ENCODE measurements around the gene NUP210L.

The NUP210L gene

GRCh38 chr1:153962088-153963029, 192.5 kb downstream of the NUP210L start:
- DNase-seq: no peak

GRCh38 chr1:153961421-153961820, 193.5 kb downstream of the NUP210L start:
- no peak for DNase-seq

DNA sequence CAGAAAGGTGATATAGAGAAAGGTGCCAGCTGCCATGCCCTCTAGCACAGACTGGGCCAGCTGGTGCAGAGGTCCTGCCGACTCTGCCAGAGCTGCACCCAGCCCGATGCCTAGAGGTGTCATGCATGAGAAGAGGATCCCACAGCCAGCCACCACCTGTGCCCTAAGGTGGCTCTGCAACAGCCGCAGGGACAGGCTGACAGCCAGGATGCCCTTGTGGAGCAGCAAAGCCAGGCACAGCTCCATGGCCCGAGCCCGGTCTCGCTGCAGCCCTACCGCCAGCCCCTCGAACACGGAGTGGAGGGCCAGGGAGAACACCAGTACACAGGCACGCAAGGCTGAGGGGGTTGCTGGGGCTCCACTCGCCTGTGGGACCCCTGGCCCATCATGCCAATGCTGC, 194.7 kb downstream of the NUP210L start:
- DNase-seq: no peak

DNA sequence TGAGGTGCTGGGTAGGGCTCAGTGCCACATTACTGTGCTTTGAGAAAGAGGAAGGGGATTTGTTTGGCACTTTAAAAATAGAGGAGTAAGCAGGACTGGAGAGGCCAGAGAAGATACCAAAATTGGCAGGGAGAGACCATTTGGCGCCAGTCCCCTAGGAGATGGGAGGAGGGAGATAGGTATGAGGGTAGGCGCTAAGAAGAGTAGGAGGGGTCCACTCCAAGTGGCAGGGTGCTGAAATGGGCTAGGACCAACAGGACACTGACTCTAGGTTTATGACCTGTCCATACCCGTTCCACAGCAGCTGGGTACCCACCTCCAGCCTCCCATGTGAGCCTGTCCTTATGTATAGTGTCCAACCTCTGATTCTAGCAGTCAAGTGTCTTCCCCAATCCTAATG, 195.4 kb downstream of the NUP210L start:
- no peak for DNase-seq

GRCh38 chr1:153958961-153959260, 196.0 kb downstream of the NUP210L start:
- no peak for DNase-seq

DNA sequence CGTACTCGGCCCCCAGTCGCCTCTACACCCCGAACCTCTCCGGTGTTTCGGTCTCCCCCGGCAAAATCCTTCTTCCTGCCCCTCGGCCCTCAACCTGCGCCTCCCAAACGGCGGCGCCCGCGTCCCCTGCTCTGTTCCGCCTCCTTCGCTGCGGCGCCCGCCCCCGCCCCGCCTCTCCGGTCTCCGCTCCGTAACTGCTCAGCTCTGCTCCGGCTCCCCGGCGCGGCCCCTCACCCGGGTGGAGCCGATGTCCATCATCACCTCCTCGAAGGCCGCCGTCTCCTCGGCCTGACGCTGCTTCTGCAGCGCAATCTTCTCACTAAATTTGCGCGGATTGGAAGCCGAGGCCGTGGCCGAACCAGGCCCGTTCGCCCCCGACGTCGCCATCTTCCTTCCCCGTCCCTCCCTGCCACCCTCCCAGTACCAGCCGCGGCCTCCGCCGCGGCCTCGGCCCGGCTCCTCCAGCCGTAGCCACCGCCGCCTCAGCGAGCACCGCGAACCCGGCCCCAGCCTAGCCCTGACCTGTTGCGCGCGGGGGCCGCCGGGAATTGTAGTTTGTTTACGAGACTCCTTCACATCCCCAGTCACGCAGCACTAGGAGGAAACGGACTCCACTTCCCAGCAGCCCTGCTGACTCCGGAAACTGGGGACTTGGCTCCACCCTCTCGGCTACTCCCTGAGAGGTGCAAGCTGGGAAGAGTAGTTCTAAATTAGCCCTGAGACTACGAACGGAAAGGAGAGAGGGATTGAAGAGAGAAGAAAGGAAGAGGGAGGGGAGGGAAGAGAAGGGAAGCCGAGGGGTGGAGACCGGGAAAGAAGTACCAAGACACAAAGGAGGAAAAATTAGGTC, 196.5 kb downstream of the NUP210L start, which contains the start of gene CRTC2:
TSS of gene CRTC2 (minus strand) at position 502 of the 850 bp plus-strand sequence. CDS start at position 387, 115 bp downstream.
- peak; percentile 99 for DNase-seq

DNA sequence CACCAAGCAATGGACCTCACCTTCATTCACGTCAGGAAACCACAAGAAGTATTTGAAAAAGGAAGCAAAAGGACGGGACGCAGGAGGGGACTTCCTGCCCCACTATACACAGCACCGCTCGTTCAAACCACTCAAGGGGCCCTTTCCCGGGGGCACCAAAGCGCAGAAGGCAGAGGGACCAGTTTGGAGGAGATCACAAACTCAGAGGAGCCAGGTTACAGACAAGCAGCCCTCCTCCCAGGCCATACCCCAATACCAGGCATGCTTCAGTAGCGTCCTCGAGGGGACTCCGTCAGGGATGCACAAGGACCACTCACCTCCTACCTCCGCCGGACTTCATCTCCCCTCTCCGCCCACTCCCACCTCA, 197.1 kb downstream of the NUP210L start:
- DNase-seq: peak; percentile 60

DNA sequence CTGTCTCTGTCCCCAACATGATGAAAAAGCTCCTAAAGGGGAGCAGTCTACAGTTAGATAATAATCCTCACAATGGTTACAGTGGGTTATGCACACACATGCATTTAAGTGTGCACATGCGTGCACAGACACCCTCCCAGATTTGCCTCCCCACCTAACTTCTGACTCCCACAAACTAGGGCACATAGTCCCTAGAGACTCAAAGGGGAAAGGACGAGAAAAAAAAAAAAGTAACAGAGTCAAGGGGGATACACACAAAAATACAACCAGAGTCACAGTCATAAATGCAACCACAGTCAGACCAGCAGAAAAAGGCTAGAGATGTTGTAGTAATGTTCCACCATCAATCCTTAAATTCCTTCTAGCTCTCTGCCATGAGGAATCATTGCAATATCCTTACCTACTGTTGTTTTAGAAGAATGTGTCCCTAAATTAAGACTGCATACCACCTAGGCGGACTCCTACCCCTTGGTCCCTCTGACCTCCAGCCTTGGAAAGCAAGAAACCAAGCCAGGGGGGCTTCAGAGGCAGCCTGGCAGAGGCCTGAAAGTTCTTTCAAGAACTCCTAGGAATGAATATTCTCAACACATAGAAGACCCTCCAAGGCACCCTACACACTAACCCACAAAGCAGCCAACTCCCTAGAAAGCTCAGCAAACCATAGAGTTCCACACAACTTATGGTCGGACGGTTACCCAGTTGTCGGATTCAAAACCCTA, 197.7 kb downstream of the NUP210L start:
- DNase-seq: no peak

DNA sequence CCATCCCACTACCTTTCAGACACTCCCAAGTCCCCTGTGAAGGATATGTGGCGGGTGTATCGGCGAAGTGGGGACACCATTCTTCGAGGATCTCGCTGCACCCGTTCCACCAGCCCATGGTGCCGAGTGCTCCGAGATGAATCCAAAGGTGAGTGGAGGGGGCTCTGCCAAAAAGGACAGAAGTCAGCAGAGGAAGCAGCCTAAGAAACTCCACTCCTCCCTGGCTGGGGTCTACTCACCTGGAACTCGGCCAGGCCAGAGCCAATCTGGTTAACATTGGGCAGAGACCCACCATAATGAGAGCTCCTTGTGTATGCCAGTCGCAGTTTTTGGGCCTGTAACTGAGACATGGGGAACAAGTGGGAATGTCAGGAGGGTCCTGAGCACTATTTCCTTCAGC, 200.0 kb downstream of the NUP210L start:
- no peak for DNase-seq

- DNase-seq: no peak
These were observed 201.0 kb downstream of the NUP210L start for GRCh38 chr1:153953859-153954365.

- no peak for DNase-seq
These were observed 203.1 kb downstream of the NUP210L start for GRCh38 chr1:153951801-153952200.

DNA sequence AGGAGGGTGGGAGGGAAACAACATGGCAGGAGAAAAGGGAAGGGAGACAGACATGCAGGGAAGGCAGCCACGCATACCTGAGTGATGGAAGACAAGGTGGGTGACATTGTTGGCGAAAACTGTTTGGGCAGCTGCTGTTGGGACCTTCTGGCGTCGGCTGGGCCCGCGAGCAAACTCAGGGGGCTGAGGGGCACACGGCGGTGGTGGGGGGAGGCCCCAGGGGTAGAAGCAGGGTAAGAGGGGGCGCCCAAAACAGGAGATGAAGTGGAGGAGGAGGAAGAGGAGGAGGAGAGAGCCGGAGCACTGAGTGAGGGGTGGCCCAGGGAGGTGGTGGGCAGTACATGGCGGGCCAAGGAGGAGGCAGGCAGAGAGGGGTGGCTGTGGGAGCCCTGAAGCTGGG, 203.7 kb downstream of the NUP210L start:
- DNase-seq: no peak

GRCh38 chr1:153946622-153947241, 208.1 kb downstream of the NUP210L start, which contains the start of gene DENND4B:
Gene DENND4B, minus strand, starts transcription at chr1:153946718. Its CDS starts 2,344 bp downstream, at chr1:153944374.
- peak; percentile 89 for DNase-seq

GRCh38 chr1:153945795-153946621, 208.9 kb downstream of the NUP210L start:
- DNase-seq: peak; percentile 86

DNA sequence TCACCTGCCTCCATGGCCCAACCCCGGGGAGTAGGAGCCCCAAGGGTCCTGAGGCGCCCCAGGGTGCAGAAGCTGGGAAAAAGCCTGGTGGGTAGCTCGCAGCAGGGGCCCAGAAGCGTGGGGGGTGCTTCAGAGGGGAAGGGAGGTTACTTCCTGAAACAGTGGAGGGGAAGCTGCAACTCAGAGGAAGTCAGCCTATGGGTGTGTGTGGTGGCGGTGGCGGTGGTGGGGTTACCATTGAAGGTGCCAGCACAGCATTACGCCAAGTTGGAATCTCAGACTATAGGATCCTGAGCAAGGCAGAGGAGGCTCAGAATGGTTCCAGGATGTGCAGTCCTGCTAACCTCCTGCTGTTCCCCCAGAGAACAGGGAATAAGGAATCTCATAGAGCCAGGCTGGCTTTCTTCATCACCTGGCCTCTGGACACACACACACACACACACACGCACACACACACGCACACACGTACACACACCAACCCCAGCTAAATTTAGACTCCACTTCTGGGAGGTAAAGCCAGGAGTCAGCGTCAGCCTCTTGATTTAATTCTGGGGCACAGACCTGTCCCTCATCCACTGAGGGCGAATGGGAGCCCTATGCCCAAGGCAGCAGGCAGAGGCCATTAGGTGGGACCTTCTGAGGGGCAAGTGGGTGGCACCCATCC, 209.6 kb downstream of the NUP210L start:
- peak; percentile 84 for DNase-seq

- DNase-seq: no peak
These were observed 210.1 kb downstream of the NUP210L start for GRCh38 chr1:153944827-153945117.

- no peak for DNase-seq
These were observed 210.7 kb downstream of the NUP210L start for GRCh38 chr1:153944005-153944826.

GRCh38 chr1:153942766-153943549, 211.9 kb downstream of the NUP210L start:
- no peak for DNase-seq

Data from activated CD4-positive, alpha-beta T cell treated with anti-CD3 and anti-CD28 coated beads, Interleukin-10, Interleukin-2, amounts not matched to agents 100 ng/mL and 50 ng/mL, durations not matched to agents 16 hours and 8 hours (primary cell).